HG03575 (cell line): ENCODE results near the gene ASGR2.

Experiments
- ATAC-seq: cut with Tn5 transposase; IDR thresholded peaks from one replicate; pipeline ENCODE4 v1.9.1; 2021; ENCODE audit not compliant: unreplicated experiment, insufficient number of reproducible peaks, low FRiP score; ENCODE audit errors: extremely low read depth

The ASGR2 gene

GRCh38 chr17:7078711-7079110 lies 35.9 kb downstream of the ASGR2 start:
- no peak for ATAC-seq

GRCh38 chr17:7077911-7078546 lies 36.6 kb downstream of the ASGR2 start:
- no peak for ATAC-seq

GRCh38 chr17:7074931-7075330 lies 39.7 kb downstream of the ASGR2 start:
- no peak for ATAC-seq

GRCh38 chr17:7072406-7072805 lies 42.2 kb downstream of the ASGR2 start:
- no peak for ATAC-seq

GRCh38 chr17:7070712-7071111 lies 43.9 kb downstream of the ASGR2 start:
- no peak for ATAC-seq

- ATAC-seq: no peak
Observed at GRCh38 chr17:7068268-7068667, 46.4 kb downstream of the ASGR2 start.

GRCh38 chr17:7067198-7067597 lies 47.4 kb downstream of the ASGR2 start:
- no peak for ATAC-seq

- ATAC-seq: no peak
Observed at GRCh38 chr17:7064261-7064660, 50.4 kb downstream of the ASGR2 start.

- no peak for ATAC-seq
Observed at GRCh38 chr17:7063518-7064094, 51.0 kb downstream of the ASGR2 start.

GRCh38 chr17:7060165-7060891 lies 54.3 kb downstream of the ASGR2 start:
- no peak for ATAC-seq

- ATAC-seq: no peak
Observed at GRCh38 chr17:7058831-7059447, 55.7 kb downstream of the ASGR2 start.

- no peak for ATAC-seq
Observed at GRCh38 chr17:7056386-7056785, 58.2 kb downstream of the ASGR2 start.
